Adrenal gland (tissue), 12 donors: ENCODE measurements around the gene MAP2K5. TPM values are rescaled to one million over a fixed set of nuclear protein-coding genes. Genes with fewer than 3 reads are reported as not detected.

Experiments used
- DNase-seq, 7 donors: peaks; one replicate each; pipeline ENCODE4 v3.0.0-alpha.2; 2019 to 2020
- H3K27ac ChIP-seq, 5 donors: fragments of 200-600 bp; sonication (generic) in 4 of 5; 1 replicate in 3 of 5; 2 replicates in 2 of 5; pipeline versions ENCODE4 v1.5.1 to v1.8.0; 2016 to 2020; ENCODE audit warnings: mild to moderate bottlenecking in 1 of 5
- H3K27me3 ChIP-seq: fragments of 200-600 bp; 2 replicates; pipeline ENCODE4 v1.8.0; 2021
- H3K36me3 ChIP-seq, 2 donors: fragments of 200-600 bp; replicated peaks in 1 of 2; 1 replicate in 1 of 2; 2 replicates in 1 of 2; pipeline versions ENCODE4 v1.5.1 to v1.8.0; 2018 to 2022
- H3K4me1 ChIP-seq, 2 donors: fragments of 200-600 bp; replicated peaks in 1 of 2; 1 replicate in 1 of 2; 2 replicates in 1 of 2; pipeline versions ENCODE4 v1.5.1 to v1.8.0; 2018 to 2021
- H3K4me3 ChIP-seq, 4 donors: fragments of 200-600 bp; sonication (generic) in 3 of 4; one replicate each; pipeline ENCODE4 v1.5.1; 2016 to 2018
- H3K9me3 ChIP-seq, 3 donors: fragments of 200-600 bp; sonication (generic) in 1 of 3; replicated peaks in 1 of 3; 1 replicate in 2 of 3; 2 replicates in 1 of 3; pipeline versions ENCODE4 v1.5.1 to v1.8.0; 2016 to 2021
- POLR2A ChIP-seq, 2 donors: fragments of 450-650 bp; IDR thresholded peaks; one replicate each; pipeline ENCODE4 v1.6.1; 2017; ENCODE audit warnings: antibody characterized with exemption in 2 of 2, mild to moderate bottlenecking in 2 of 2, moderate library complexity in 1 of 2
- WGBS, 4 donors: extraction: QIAGEN DNeasy Blood & Tissue Kit in 2 of 4; methylation state at CpG; one replicate each; pipeline versions ENCODE4 v1.1.5 to v1.1.7; 2013 to 2017; 5-methylcytosine and 5-hydroxymethylcytosine counted together
- intact Hi-C, 2 donors: fragments of 100-400 bp; cut with DNase I; formaldehyde crosslinking; loops; one replicate each; pipeline versions ENCODE4 v1.14.1 to v1.15.0; 2022 to 2023
- polyA plus RNA-seq, 3 donors: library from polyadenylated mRNA; stranded (reverse); fragments of 200-250 nt in 2 of 3; fragments of 350-450 nt in 1 of 3; fragmentation: Illumina TruSeq in 1 of 3; extraction: RNeasy Lipid Tissue Mini Kit (QIAGEN cat#74804) in 1 of 3; gene quantifications; one replicate each; pipeline ENCODE4 v1.2.3, GENCODE V29; 2013 to 2014
- total RNA-seq, 9 donors: library from RNA; depleted of rRNA in 4 of 9; stranded (reverse); fragments of >200 nt in 4 of 9; fragments of 120-200 nt in 1 of 9; fragmentation: NEBNext Ultra II Directional in 1 of 9; extraction: Animal tissue kit (Norgen Biotek cat#: 25700) in 1 of 9; gene quantifications; one replicate each; pipeline versions ENCODE4 v1.1.0 to v1.2.4, GENCODE V29; 2013 to 2023
- TF ChIP-seq, protein P1 (sequence below), 6 experiments: fragments of 450-650 bp in 4 of 6; fragments of 200-600 bp in 2 of 6; sonication (generic) in 1 of 6; IDR thresholded peaks; 1 replicate in 5 of 6; 2 replicates in 1 of 6; pipeline versions ENCODE4 v1.5.1 to v1.8.0; 2016 to 2021; ENCODE audit warnings: antibody characterized with exemption in 6 of 6, mild to moderate bottlenecking in 2 of 6, moderate library complexity in 1 of 6
- donor health status: healthy with polysubstance abuse.
- donor health status: Bipolar disorder and iron deficiency.
- donor health status: DM: yes; HTN: yes; CAD: no.
- donor health status: DM: no; HTN: no; CAD: no.
- donor health status: DM: no; HTN: no; CAD: no.
- donor health status: DM: yes; HTN: yes; CAD: no.

Gene MAP2K5
- total and polyA plus RNA-seq, 12 donors = 10.3 to 33.8 (median 17.0) TPM

DNA sequence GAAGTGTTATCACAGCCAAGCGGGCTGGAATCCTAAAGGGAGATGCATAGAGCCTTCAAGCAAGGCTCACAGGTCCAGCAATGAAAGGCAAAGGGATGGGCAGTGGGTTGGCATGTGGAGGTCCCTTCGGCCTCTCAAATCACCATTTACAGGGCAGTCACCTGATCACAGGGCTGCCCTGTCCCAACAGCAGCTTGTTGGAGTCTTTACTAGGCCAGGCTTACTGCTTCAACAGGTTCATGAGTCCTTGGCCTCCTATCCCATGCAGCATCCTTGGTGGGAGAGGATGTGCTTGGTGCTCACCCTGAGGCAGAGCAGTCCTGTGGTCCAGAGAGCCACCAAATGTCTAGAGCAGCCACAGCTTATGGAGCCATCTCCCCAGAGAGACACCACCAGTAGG lies 258.6 kb downstream of the MAP2K5 start:
- Histone ChIP-seq H3K27me3 (no peaks in the 10 kb centered on the region), H3K4me1 (no peaks in the 10 kb centered on the region), H3K4me3 (no peak overlapping the region), H3K27ac (no peak overlapping the region), H3K9me3 (no peaks in the 10 kb centered on the region), H3K36me3 (no peaks in the 10 kb centered on the region)
- intact Hi-C loops = no loop called here
- TF ChIP-seq POLR2A (IDR thresholded peaks at IDR 0.05) = no peak
- TF ChIP-seq, protein P1, sequence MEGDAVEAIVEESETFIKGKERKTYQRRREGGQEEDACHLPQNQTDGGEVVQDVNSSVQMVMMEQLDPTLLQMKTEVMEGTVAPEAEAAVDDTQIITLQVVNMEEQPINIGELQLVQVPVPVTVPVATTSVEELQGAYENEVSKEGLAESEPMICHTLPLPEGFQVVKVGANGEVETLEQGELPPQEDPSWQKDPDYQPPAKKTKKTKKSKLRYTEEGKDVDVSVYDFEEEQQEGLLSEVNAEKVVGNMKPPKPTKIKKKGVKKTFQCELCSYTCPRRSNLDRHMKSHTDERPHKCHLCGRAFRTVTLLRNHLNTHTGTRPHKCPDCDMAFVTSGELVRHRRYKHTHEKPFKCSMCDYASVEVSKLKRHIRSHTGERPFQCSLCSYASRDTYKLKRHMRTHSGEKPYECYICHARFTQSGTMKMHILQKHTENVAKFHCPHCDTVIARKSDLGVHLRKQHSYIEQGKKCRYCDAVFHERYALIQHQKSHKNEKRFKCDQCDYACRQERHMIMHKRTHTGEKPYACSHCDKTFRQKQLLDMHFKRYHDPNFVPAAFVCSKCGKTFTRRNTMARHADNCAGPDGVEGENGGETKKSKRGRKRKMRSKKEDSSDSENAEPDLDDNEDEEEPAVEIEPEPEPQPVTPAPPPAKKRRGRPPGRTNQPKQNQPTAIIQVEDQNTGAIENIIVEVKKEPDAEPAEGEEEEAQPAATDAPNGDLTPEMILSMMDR (IDR thresholded peaks at IDR 0.05) = no peak
- WGBS, 4 donors = 95 to 100% (median 98%) methylated on average over 1 to 2 of the region's 2 CpGs
- DNase-seq = no peak

DNA sequence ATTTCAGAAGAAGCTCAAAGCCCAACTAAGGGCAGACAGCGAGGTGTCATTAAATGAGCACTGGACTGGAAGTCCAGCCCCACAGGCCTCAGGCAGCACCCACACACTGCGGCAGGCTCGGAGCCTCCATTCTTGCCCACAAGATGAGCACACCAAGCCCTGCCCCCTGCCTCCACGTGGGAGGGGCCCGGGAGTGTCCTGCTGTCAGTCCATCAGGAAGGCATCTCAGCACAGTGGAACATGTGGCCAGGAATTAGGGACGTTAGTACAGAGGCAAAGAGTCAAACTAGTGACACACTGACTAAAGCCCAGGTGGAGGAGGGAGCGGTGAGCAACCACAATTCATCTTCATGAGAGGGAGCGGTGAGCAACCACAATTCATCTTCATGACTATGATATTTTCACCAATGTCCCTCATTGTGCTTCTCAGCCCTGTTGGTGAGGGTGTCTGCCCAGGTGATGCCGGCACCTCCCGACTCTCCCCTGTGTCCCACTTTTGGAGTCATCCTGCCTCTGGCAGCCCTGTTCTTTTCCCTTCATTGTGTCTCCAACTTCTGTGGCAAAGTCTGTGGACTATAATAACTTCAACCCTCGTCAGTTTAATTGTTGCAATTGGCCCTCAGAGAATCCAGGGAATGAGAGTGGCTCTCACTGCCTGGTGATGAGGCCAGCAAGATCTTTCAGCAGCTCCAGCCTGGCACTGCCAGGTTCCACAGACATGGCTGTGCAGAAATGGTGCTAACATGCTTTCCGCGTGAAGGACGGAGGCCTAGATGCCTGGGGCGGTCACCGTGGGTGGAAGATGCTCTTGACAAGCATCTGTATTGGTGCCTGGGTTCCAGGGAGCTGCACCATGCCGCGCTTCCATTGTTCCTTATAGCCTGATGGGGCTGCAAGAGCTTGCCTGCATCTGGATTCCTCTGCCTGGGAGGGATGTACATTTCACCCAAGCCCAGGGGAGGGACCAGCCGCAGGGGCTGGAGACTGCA lies 259.7 kb downstream of the MAP2K5 start:
- Histone ChIP-seq H3K27ac (no peak overlapping the region), H3K36me3 (no peaks in the 10 kb centered on the region), H3K9me3 (no peaks in the 10 kb centered on the region), H3K27me3 (no peaks in the 10 kb centered on the region), H3K4me1 (no peaks in the 10 kb centered on the region), H3K4me3 (no peak overlapping the region)
- DNase-seq = peak in 1 of 7 donors; percentile 25
- intact Hi-C loops = no loop called here
- TF ChIP-seq, protein P1 (IDR thresholded peaks at IDR 0.05) = no peak
- TF ChIP-seq POLR2A (IDR thresholded peaks at IDR 0.05) = no peak
- 86 to 91% (median 90%) methylated on average over 14 to 19 of the region's 19 CpGs for WGBS, 4 donors

DNA sequence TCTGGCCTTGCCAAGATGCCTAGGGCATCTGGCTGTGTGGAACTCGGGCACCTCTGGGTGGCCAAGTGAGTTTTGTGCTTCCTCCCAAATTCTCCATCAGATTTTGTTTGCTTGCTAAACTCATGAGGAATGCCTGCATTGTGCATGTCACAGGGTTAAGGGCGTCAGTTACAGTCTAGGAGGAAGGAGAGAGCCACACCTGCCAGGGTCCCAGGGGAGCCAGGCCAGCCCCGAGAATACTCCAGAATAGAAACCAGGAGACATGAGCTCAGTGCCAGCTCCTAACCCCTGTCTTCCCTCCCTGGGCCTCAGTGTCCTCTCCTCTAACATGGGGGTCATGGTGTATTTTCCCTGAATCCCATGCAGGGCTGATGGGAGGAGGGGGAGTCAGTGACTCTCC lies 260.8 kb downstream of the MAP2K5 start:
- Histone ChIP-seq H3K27ac (no peak overlapping the region), H3K4me1 (no peaks in the 10 kb centered on the region), H3K9me3 (no peaks in the 10 kb centered on the region), H3K4me3 (no peak overlapping the region), H3K27me3 (no peaks in the 10 kb centered on the region), H3K36me3 (no peaks in the 10 kb centered on the region)
- DNase-seq = peak in 2 of 7 donors; percentile 9 to 30
- intact Hi-C loops = no loop called here
- WGBS, 4 donors = 76 to 86% (median 83%) methylated on average over 3 of the region's 3 CpGs
- TF ChIP-seq POLR2A (IDR thresholded peaks at IDR 0.05) = no peak
- TF ChIP-seq, protein P1 (IDR thresholded peaks at IDR 0.05) = no peak

DNA sequence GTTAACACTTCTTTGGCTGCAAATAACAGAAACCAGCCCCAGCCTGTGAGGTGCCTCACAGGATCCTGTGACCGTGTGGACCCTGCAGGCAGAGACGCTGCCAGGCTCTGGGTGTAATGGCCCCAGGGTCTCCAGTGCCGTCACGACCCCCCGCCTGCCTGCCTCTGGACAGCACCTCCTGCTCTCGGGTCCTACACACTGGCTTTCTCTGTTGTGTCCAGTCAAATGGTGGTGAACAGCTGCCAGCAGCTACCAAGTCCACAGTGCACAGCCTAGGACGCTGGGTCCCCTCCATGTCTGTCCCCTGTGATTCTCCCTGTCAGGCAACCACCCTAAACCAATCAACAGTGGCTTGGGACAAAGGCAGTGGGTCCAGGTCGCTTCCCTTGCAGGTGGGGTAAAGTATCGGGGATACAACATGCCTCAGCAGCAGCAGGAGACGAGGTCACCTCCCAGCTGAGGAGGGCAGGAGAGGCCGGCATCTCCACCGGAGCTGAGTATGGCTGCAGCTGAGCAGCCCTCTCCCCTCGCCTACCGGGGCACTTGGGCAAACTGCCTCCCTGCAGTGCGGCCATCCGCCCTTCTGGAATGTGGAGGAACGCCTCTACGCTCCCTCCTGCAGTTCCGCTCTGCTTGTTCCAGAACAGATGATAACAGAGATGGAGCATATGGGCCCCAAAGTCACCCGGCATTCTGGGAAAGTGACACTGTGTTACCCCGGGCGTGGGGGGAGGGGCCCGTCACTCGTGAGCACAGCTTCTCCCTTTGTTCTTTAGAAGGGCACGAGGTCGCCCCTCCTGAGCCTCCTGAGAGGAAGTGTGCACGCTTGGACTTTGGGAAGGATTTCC lies 261.7 kb downstream of the MAP2K5 start:
- H3K36me3 ChIP-seq = no peaks in the 10 kb centered on the region
- no peaks in the 10 kb centered on the region for H3K9me3 ChIP-seq
- TF ChIP-seq POLR2A (IDR thresholded peaks at IDR 0.05) = no peak
- TF ChIP-seq, protein P1 (IDR thresholded peaks at IDR 0.05) = no peak
- no peak overlapping the region for H3K4me3 ChIP-seq
- DNase-seq = peak in 4 of 7 donors; percentile 31 to 42 (median 38)
- H3K27ac ChIP-seq = peak overlapping the region in 1 of 5 donors; percentile 22
- intact Hi-C loops = no loop called here
- H3K4me1 ChIP-seq = no peaks in the 10 kb centered on the region
- no peaks in the 10 kb centered on the region for H3K27me3 ChIP-seq
- 75 to 86% (median 82%) methylated on average over 11 to 27 of the region's 27 CpGs for WGBS, 4 donors
